Liver (tissue), 3 donors: Measurements from ENCODE around the gene EBF4.

Source experiments
- EGR1 ChIP-seq, 2 donors: IDR thresholded peaks; 2 replicates each; pipeline ENCODE4 v1.6.1; 2016 to 2018; ENCODE audit warnings: antibody characterized with exemption in 2 of 2, low read depth in 2 of 2
- GABPA ChIP-seq, 2 donors: IDR thresholded peaks in 1 of 2; conservative IDR thresholded peaks in 1 of 2; 2 replicates each; pipeline ENCODE4 v1.6.1; 2016; ENCODE audit warnings: antibody characterized with exemption in 2 of 2, mild to moderate bottlenecking in 1 of 2, moderate library complexity in 1 of 2
- NR2F2 ChIP-seq: IDR thresholded peaks from 2 replicates; pipeline ENCODE4 v1.6.1; 2016; ENCODE audit warnings: antibody characterized with exemption
- RAD21 ChIP-seq, 2 donors: IDR thresholded peaks; 2 replicates each; pipeline ENCODE4 v1.6.1; 2016; ENCODE audit warnings: antibody characterized with exemption in 2 of 2, mild to moderate bottlenecking in 2 of 2
- SP1 ChIP-seq: IDR thresholded peaks from 2 replicates; pipeline ENCODE4 v1.6.1; 2018; ENCODE audit warnings: antibody characterized with exemption, mild to moderate bottlenecking
- TAF1 ChIP-seq: conservative IDR thresholded peaks from 2 replicates; pipeline ENCODE4 v1.6.1; 2016; ENCODE audit warnings: antibody characterized with exemption, mild to moderate bottlenecking
- YY1 ChIP-seq: IDR thresholded peaks from 2 replicates; pipeline ENCODE4 v1.6.1; 2016; ENCODE audit warnings: antibody characterized with exemption, mild to moderate bottlenecking
- TF ChIP-seq, protein P1 (sequence below): fragments of 150-350 bp; IDR thresholded peaks from 2 replicates; pipeline ENCODE4 v1.5.1; 2017; ENCODE audit warnings: improper control_type of control experiment, low read depth, low read length; ENCODE audit not compliant: missing input control
- TF ChIP-seq, protein P2 (sequence below): IDR thresholded peaks from 2 replicates; pipeline ENCODE4 v1.6.1; 2016; ENCODE audit warnings: antibody characterized with exemption
- TF ChIP-seq, protein P3 (sequence below): IDR thresholded peaks from 2 replicates; pipeline ENCODE4 v1.6.1; 2016; ENCODE audit warnings: antibody characterized with exemption
- donor health status: healthy.
- donor health status: healthy.

DNA sequence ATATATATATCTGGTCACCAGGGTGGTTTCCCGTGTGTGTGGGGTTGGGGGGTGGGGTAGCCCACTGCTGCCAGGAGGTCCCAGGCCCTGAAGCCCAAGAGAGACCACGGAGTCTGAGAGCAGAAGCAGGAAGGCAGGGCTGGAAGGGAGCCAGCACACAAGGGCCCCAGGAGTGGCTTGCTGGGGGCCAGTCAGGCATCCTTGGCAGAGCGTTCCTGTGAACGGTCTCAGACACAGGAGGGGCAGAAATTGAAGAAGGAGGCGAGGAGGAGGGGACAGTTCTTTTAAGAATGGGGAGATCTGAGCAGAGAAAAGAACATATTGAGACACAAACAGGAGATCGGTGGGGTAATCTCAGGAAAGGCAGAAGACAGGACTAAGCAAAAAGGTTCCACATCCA, 1.9 kb upstream of the EBF4 start:
- TF ChIP-seq YY1 (no peak), RAD21 (IDR thresholded peaks at IDR 0.05) (no peak), TAF1 (no peak), EGR1 (IDR thresholded peaks at IDR 0.05; ENCODE audit: low read depth in 2 of 2) (no peak), GABPA (IDR thresholded peaks at IDR 0.05 in 1 of 2, conservative IDR thresholded peaks at IDR 0.05 in 1 of 2) (no peak), NR2F2 (no peak), SP1 (no peak)
- TF ChIP-seq, protein P1, sequence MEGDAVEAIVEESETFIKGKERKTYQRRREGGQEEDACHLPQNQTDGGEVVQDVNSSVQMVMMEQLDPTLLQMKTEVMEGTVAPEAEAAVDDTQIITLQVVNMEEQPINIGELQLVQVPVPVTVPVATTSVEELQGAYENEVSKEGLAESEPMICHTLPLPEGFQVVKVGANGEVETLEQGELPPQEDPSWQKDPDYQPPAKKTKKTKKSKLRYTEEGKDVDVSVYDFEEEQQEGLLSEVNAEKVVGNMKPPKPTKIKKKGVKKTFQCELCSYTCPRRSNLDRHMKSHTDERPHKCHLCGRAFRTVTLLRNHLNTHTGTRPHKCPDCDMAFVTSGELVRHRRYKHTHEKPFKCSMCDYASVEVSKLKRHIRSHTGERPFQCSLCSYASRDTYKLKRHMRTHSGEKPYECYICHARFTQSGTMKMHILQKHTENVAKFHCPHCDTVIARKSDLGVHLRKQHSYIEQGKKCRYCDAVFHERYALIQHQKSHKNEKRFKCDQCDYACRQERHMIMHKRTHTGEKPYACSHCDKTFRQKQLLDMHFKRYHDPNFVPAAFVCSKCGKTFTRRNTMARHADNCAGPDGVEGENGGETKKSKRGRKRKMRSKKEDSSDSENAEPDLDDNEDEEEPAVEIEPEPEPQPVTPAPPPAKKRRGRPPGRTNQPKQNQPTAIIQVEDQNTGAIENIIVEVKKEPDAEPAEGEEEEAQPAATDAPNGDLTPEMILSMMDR = no peak
- TF ChIP-seq, protein P2, sequence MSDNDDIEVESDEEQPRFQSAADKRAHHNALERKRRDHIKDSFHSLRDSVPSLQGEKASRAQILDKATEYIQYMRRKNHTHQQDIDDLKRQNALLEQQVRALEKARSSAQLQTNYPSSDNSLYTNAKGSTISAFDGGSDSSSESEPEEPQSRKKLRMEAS = no peak
- TF ChIP-seq, protein P3, sequence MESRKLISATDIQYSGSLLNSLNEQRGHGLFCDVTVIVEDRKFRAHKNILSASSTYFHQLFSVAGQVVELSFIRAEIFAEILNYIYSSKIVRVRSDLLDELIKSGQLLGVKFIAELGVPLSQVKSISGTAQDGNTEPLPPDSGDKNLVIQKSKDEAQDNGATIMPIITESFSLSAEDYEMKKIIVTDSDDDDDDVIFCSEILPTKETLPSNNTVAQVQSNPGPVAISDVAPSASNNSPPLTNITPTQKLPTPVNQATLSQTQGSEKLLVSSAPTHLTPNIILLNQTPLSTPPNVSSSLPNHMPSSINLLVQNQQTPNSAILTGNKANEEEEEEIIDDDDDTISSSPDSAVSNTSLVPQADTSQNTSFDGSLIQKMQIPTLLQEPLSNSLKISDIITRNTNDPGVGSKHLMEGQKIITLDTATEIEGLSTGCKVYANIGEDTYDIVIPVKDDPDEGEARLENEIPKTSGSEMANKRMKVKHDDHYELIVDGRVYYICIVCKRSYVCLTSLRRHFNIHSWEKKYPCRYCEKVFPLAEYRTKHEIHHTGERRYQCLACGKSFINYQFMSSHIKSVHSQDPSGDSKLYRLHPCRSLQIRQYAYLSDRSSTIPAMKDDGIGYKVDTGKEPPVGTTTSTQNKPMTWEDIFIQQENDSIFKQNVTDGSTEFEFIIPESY = no peak
